Colon (tissue), 2 donors: ENCODE results near the gene PYGL.

Source experiments
- FAIRE-seq: peaks from 2 replicates; lab custom pipeline; 2012; peaks lifted over from hg19 to GRCh38; lab: Jason Lieb, UNC
- donor health status: control.
- donor health status: control.

The PYGL gene

DNA sequence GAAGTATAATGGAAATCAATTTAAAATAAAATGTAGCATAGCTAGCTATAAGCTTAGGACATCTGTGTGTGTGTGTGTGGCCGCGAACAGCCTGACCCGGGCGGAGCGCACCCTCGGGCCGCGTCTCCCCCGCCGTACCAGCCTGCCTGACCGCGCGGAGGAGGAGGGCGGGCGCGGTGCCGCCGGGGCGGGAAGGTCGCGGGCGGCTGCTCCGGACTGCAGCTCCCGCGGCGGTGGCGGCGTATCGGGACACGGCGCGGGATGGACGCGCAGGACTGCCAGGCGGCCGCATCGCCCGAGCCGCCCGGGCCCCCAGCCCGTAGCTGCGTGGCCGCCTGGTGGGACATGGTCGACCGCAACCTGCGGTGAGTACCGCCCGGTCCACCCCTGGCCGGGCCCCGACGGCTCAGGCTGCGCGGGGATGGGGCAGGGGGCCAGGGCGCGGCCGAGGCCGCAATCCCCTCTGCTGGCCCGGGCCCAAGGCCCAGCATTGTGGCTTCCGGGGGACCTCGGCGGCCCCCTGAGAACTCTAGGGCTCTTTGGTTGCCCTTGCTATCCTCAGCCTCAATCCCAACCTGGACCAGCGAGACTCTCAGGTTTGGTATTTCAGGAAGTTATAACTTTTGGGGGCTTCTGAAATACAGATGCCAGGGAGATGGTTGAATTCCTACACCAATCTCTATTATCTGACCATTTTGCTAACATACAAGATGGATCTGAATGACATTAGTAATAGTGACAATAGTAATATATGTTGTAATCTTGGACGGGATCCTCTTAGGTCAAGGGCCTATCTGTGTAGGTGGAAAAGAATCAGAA is 72.2 kb downstream of the PYGL start, which contains the start of gene ABHD12B:
TSS of gene ABHD12B (plus strand) at position 140 of the 819 bp plus-strand sequence. CDS start at position 262, 122 bp downstream.
- no peak for FAIRE-seq

DNA sequence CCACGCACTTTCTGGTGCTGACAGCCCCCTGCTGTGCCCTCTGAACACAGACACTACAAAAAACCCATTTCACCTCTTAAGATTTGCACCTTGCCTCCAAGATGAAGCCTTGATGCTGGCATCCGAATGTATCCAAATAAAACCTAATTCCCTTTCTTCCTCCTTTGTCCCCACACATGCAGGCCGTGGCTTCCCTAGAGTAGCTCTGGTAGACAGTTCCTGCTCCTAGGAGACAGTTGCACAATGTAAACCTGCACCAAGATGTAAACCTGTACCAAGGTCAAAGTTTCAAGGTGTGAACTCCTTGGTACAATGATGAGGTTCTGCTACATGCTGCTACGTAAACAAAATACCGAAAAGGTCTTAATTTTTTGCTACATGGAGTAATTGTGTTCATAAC is 73.1 kb downstream of the PYGL start:
- FAIRE-seq: no peak

DNA sequence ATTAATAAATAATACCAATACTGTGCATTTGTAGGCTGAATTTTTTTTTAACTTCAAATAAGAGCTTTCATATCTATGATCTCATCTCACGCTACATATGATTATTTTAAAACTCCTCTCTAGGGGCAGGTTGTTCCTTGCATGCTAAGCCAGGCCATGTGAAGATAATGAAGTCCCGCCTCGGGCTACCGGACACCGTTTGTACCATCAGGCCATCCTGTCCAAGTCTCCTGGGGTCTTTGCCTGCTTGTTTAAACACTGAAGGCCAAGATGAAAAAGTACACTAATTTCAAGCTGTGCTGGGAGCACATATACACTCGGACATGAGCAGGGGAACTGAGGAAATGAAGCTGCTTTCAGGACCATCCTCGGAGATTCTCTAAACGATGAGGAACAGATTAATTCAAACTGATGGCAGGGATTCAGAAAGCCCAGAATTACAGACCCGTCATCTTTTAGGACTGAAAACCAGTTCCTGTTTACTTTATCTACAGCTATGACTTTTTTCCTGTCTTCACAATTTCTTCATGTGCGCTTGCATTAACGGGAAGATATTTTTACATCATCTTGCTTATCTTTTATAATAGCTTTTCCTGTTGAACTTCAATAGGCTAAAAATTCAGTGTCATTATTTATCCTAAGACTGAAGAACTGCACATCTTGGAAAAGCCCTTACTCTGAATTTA is 78.7 kb downstream of the PYGL start:
- FAIRE-seq: no peak

DNA sequence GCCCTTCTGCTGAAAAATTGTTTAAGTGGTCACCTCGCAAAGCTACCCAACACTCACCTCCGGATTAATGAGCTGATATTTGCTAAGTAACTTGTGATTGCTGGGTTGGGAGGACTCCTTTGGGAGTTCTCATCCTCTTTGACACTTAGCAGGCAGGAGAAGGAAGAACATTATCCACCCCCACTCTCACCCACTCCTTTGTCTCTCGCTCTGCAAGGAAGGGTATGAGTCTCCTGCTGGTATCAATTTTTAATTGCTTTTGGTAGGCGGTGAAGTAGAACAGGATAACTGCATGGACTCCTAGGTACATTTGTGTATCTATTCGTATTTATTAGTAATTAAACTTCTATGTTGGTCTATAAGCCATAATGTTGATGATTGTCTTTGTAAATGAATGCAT is 79.3 kb downstream of the PYGL start:
- no peak for FAIRE-seq

DNA sequence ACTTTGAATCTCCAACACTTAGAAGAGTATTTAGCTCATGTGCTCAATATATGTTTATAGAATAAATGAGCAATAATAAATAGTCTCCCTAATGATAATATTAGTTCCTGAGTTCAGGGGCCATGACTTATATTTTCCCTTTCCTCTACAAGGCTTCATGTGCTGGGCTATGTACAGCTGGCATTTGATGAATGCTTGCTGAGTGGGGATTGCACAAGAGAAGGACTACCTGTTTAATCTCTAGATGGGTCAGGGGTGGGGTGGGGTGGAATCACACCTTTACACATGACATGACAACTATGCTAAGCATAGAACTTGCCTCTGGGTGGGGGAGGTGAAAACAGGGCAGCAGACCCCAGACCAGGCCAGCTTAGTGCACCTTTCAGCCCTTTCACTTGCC is 80.0 kb downstream of the PYGL start:
- FAIRE-seq: no peak

DNA sequence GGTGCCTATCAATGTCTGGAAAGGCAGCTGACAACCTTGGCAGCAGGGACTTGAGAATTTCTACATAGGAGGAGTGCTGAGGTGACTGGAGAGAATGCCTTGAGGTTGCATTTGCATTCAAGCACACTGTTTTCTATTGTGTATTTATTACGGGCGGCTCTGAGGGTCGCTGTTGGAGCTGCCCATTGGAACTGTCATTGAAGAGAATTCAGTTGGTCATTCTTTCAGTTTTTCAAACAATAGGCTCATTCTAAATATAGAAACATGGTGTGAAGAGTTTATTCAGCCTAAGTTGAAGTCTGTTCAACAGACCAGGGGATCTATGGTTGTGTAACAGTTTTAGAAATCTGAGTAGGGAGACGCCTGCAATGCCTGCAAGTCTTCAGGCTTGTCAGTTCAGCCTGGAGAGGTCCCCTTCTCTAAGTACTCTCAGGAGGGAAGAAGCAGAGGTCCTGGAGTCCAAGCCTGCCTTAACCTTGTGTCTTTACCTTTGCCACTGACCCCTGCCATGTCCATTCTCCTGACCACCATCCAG is 82.2 kb downstream of the PYGL start:
- no peak for FAIRE-seq

DNA sequence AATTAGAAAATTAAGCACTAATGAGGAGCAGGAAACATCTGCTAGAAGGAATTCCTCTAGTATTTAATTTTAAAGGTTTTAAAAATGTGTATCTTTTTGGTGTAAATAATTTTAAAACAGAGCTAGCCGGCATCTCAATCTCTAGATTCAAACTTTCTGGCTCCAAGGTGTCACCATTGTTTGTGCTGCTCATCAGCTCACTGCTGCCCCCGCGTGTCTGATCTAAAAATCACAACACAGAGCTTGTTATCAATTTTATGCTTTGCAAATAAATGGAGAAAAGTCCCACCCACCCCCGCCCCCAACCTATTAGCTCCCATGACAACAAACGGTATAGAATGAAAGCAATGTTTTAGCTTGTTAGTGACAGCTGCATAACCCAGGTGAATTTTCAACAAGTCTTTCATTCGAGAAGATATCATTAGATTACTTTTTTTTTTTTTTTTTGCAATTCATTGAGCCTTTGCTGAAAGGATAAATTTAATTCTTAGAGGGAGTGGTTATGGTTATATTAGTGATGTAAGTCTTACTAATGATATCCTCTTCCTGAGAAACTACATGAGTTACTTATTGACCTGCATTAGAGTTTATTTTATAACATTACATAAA is 83.7 kb downstream of the PYGL start:
- FAIRE-seq: no peak

DNA sequence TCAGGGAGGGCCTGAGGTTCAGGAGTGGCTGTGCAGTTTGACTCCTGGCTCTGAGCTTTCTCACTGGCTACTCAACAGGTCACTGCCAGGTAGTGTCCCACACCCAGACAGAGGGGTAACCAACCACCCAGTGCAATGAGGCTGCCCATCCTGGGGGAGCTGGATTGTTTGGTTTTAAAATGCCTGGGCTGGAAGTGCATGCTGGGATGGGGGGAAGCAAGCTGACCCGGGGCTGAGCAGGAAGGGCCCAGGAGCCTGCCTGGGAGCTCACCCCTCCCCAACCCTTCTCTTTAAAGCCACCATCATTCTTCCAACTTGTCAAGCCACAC is 85.0 kb downstream of the PYGL start:
- no peak for FAIRE-seq

DNA sequence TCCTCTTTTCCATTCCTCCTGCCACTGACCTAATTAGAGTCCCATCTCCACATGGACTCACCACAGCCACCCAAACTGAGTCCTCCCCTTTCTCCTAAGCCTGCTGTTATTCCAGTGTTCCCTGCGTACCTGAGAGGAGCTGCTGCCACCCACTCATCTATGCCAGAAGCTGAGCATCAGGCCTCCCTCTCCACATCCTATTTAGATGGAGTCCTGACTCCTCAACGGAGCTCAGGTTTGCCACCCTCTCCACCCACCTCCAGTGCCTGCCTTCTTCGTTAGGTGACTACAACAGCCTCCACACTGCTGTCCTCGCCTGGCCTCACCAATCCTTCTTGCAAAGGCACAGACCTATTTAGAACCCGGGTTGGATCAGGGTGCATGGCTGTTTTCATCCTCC is 87.6 kb downstream of the PYGL start:
- FAIRE-seq: no peak

DNA sequence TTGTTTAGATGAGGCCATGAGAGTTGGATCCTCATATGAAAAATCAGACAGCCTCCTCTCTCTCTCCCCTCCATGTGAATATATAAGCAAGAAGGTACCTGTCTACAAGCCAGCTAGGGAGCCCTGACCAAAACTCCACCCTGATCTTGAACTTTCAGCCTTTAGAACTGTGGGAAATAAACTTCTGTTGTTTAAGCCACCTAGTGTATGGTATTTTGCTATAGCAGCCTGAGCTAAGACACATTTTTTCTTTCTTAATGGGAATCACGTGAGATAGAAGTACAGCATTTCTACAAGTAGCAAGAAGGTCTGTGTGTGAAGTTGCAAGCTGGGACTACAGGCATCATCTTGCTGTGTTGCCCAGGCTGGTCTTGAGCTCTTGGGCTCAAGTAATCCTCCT is 88.7 kb downstream of the PYGL start:
- FAIRE-seq: no peak
